Prostate gland (tissue), 2 donors: ENCODE measurements around the gene GNRH2. TPM values are rescaled to one million over a fixed set of nuclear protein-coding genes. Genes with fewer than 3 reads are reported as not detected.

ENCODE experiments used
- DNase-seq: peaks from one replicate; pipeline ENCODE4 v3.0.0-alpha.2; 2019; ENCODE audit warnings: low spot score
- H3K27ac ChIP-seq, 2 donors: fragments of 200-600 bp; sonication (generic); 2 replicates each; pipeline ENCODE4 v1.5.1; 2017 to 2019
- H3K27me3 ChIP-seq: fragments of 200-600 bp; sonication (generic); replicated peaks from 2 replicates; pipeline ENCODE4 v1.5.1; 2019; ENCODE audit not compliant: insufficient read depth
- H3K36me3 ChIP-seq, 2 donors: fragments of 200-600 bp; sonication (generic); 1 replicate in 1 of 2; 2 replicates in 1 of 2; pipeline versions ENCODE4 v1.5.1 to v1.8.1; 2017 to 2019
- H3K4me1 ChIP-seq: fragments of 200-600 bp; sonication (generic); replicated peaks from 2 replicates; pipeline ENCODE4 v1.5.1; 2019
- H3K4me3 ChIP-seq, 2 donors: fragments of 200-600 bp; sonication (generic); 2 replicates each; pipeline ENCODE4 v1.5.1; 2017 to 2019
- H3K9me3 ChIP-seq: fragments of 200-600 bp; sonication (generic); 2 replicates; pipeline ENCODE4 v1.5.1; 2017
- POLR2A ChIP-seq: fragments of 450-650 bp; IDR thresholded peaks from one replicate; pipeline ENCODE4 v1.6.1; 2016; ENCODE audit warnings: antibody characterized with exemption, mild to moderate bottlenecking
- POLR2AphosphoS5 ChIP-seq: sonication (generic); formaldehyde crosslinking; IDR thresholded peaks from one replicate; pipeline ENCODE4 v1.6.1; 2017; ENCODE audit warnings: antibody characterized with exemption
- WGBS: methylation state at CpG from one replicate; pipeline ENCODE4 v1.1.5; 2018; 5-methylcytosine and 5-hydroxymethylcytosine counted together
- intact Hi-C: fragments of 100-400 bp; cut with DNase I; formaldehyde crosslinking; loops from one replicate; pipeline ENCODE4 v1.14.2; 2022
- total RNA-seq, 2 donors: library from RNA; depleted of rRNA; stranded (reverse); fragments of >200 nt; gene quantifications; one replicate each; pipeline ENCODE4 v1.1.0, GENCODE V29; 2016
- TF ChIP-seq, protein P1 (sequence below), 4 experiments: fragments of 200-600 bp in 2 of 4; fragments of 450-650 bp in 2 of 4; sonication (generic) in 2 of 4; IDR thresholded peaks; 1 replicate in 3 of 4; 2 replicates in 1 of 4; pipeline ENCODE4 v1.5.1; 2016 to 2019; ENCODE audit warnings: antibody characterized with exemption in 4 of 4, mild to moderate bottlenecking in 2 of 4, moderate library complexity in 2 of 4

GNRH2 gene
- total RNA-seq: not detected

- Histone ChIP-seq H3K4me1 (peaks cover 13% of the 10 kb centered on the region), H3K36me3 (no peaks in the 10 kb centered on the region), H3K27me3 (no peaks in the 10 kb centered on the region), H3K4me3 (no peak within 1 kb of the TSS), H3K27ac (peak within 1 kb of the TSS; percentile 63 to 73), H3K9me3 (no peaks in the 10 kb centered on the region)
- DNase-seq: no peak
- no peak for TF ChIP-seq POLR2AphosphoS5
- intact Hi-C loops: no loop called here
- 71% methylated on average over 3 of the region's 3 CpGs for WGBS
These were observed at the start of gene GNRH2 for GRCh38 chr20:3043322-3043721. Gene GNRH2 (plus strand): TSS chr20:3043622. CDS start chr20:3044415, 793 bp downstream.

DNA sequence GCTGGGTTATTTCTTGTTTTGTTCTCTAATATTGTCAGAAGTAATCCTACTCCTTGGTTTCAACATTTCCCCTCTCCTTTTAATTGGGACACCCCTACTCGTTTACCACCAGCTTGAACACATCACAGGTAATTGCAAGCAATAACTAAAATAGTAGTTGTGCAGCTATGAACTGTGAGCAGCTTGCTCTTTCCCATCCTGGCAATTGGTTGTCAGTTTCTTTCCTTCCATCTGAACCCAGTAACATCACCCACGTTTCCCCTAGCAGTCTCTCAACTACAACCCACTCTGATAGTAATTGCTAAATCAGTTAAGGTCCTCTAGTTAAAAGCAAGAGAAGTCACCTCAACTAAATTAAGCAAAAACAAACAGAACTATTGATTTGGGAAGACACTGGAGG is 47.6 kb upstream of the GNRH2 start:
- Histone ChIP-seq H3K4me1 (no peaks in the 10 kb centered on the region), H3K4me3 (no peak overlapping the region), H3K9me3 (no peaks in the 10 kb centered on the region), H3K27ac (peak overlapping the region in 1 of 2 donors; percentile 21), H3K27me3 (no peaks in the 10 kb centered on the region), H3K36me3 (no peaks in the 10 kb centered on the region)
- WGBS: 64% methylated on average over 2 of the region's 2 CpGs
- no peak for DNase-seq
- TF ChIP-seq POLR2A (no peak), POLR2AphosphoS5 (no peak)
- TF ChIP-seq, protein P1, sequence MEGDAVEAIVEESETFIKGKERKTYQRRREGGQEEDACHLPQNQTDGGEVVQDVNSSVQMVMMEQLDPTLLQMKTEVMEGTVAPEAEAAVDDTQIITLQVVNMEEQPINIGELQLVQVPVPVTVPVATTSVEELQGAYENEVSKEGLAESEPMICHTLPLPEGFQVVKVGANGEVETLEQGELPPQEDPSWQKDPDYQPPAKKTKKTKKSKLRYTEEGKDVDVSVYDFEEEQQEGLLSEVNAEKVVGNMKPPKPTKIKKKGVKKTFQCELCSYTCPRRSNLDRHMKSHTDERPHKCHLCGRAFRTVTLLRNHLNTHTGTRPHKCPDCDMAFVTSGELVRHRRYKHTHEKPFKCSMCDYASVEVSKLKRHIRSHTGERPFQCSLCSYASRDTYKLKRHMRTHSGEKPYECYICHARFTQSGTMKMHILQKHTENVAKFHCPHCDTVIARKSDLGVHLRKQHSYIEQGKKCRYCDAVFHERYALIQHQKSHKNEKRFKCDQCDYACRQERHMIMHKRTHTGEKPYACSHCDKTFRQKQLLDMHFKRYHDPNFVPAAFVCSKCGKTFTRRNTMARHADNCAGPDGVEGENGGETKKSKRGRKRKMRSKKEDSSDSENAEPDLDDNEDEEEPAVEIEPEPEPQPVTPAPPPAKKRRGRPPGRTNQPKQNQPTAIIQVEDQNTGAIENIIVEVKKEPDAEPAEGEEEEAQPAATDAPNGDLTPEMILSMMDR (IDR thresholded peaks at IDR 0.05): no peak
- intact Hi-C loops: no loop called here

DNA sequence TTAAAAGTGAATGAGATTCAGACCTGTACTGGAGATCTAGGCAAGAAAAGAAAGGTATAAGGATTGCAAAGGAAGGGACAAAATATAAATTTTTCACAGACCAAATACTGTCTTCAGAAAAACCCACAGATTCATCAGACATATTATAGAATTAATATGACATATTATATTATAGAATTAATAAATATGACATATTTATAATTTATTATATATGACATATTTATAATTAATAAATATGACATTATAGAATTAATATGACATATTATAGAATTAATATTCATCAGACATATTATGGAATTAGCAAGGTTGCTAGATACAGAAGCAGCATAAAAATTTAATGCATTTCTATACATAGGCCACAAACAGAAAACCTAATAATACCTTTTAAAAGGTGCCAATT is 44.7 kb upstream of the GNRH2 start:
- TF ChIP-seq, protein P1 (IDR thresholded peaks at IDR 0.05): no peak
- TF ChIP-seq POLR2A (no peak), POLR2AphosphoS5 (no peak)
- intact Hi-C loops: no loop called here

GRCh38 chr20:3000852-3001523 is 42.4 kb upstream of the GNRH2 start:
- H3K9me3 ChIP-seq: no peaks in the 10 kb centered on the region
- H3K4me1 ChIP-seq: no peaks in the 10 kb centered on the region
- intact Hi-C loops: no loop called here
- H3K36me3 ChIP-seq: no peaks in the 10 kb centered on the region
- no peak for DNase-seq
- TF ChIP-seq, protein P1 (IDR thresholded peaks at IDR 0.05): peak in 3 of 4 experiments; percentile 21 to 56 (median 53)
- no peak for TF ChIP-seq POLR2AphosphoS5
- WGBS: 54% methylated on average over 7 of the region's 7 CpGs
- no peaks in the 10 kb centered on the region for H3K27me3 ChIP-seq
- H3K4me3 ChIP-seq: no peak overlapping the region
- no peak overlapping the region for H3K27ac ChIP-seq

More for the DNA sequence above, 44.7 kb upstream of the GNRH2 start:
- H3K27me3 ChIP-seq: no peaks in the 10 kb centered on the region
- H3K4me1 ChIP-seq: no peaks in the 10 kb centered on the region
- H3K36me3 ChIP-seq: no peaks in the 10 kb centered on the region
- no peak overlapping the region for H3K27ac ChIP-seq
- DNase-seq: no peak
- H3K9me3 ChIP-seq: no peaks in the 10 kb centered on the region
- H3K4me3 ChIP-seq: no peak overlapping the region

DNA sequence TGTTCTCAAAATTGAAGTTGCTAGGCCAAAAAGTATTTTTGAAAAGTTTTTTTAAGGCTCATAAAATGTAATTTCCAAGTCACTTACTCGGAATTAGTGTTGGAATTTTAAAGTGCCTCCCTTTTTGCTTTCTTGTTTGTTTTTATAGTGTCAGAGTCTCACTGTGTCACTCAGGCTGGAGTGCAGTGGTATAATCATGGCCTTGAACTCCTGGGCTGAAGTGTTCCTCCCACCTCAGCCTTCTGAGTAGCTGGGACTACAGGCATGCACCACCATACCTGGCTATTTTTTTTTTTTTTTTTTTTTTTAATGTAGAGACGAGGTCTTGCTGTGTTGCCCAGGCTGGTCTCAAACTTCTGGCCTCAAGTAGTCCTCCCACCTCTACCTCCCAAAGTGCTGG is 40.0 kb upstream of the GNRH2 start:
- DNase-seq: no peak
- TF ChIP-seq POLR2AphosphoS5: no peak
- TF ChIP-seq, protein P1 (IDR thresholded peaks at IDR 0.05): no peak
- TF ChIP-seq POLR2A: no peak
- Histone ChIP-seq H3K4me3 (no peak overlapping the region), H3K4me1 (no peaks in the 10 kb centered on the region), H3K36me3 (no peaks in the 10 kb centered on the region), H3K27ac (no peak overlapping the region), H3K27me3 (no peaks in the 10 kb centered on the region), H3K9me3 (no peaks in the 10 kb centered on the region)
- WGBS: 84% methylated on average over 2 of the region's 2 CpGs
- intact Hi-C loops: no loop called here
